GM13977 (cell line): Measurements from ENCODE around the gene VEGFA.

Experiments used
- DNase-seq: peaks from one replicate; pipeline ENCODE4 v3.0.0; 2012; ENCODE audit warnings: low spot score
- in situ Hi-C: fragments of 300-500 bp; cut with MboI; formaldehyde crosslinking; loops from one replicate; pipeline ENCODE4 v1.12.0; 2022; ENCODE audit warnings: low sequenced_read_pairs, low pct_unique_long_range_greater_than_20kb, mixed read lengths, inconsistent platforms; ENCODE audit not compliant: unreplicated experiment
- TF ChIP-seq, protein P1 (sequence below): IDR thresholded peaks from 2 replicates; pipeline ENCODE4 v1.5.1; 2012; ENCODE audit warnings: mild to moderate bottlenecking, control low read depth; ENCODE audit not compliant: insufficient read depth; ENCODE audit errors: extremely low read depth, missing control alignments

Gene VEGFA

DNA sequence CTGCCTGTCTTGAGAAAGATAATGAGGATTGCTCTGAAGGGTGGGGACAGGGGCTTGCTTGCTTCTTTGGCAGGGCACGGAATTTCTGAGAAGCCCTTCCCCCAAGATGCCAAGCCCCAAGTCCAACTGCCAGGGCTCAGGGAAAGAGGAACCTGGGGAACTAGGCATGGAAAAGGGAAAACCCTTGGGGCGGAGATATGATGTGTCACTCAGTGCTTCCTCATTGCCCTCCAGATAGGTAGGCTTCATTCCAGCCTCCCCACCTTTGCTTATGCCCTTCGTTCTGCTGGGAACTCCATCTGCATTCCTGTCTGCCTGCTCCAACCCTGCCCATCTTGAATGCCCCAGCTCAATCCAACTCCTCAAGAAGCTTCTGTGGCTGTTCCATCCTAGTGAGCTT is 61.2 kb downstream of the VEGFA start:
- TF ChIP-seq, protein P1, sequence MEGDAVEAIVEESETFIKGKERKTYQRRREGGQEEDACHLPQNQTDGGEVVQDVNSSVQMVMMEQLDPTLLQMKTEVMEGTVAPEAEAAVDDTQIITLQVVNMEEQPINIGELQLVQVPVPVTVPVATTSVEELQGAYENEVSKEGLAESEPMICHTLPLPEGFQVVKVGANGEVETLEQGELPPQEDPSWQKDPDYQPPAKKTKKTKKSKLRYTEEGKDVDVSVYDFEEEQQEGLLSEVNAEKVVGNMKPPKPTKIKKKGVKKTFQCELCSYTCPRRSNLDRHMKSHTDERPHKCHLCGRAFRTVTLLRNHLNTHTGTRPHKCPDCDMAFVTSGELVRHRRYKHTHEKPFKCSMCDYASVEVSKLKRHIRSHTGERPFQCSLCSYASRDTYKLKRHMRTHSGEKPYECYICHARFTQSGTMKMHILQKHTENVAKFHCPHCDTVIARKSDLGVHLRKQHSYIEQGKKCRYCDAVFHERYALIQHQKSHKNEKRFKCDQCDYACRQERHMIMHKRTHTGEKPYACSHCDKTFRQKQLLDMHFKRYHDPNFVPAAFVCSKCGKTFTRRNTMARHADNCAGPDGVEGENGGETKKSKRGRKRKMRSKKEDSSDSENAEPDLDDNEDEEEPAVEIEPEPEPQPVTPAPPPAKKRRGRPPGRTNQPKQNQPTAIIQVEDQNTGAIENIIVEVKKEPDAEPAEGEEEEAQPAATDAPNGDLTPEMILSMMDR = no peak
- DNase-seq = no peak
- in situ Hi-C loops = no loop called here

DNA sequence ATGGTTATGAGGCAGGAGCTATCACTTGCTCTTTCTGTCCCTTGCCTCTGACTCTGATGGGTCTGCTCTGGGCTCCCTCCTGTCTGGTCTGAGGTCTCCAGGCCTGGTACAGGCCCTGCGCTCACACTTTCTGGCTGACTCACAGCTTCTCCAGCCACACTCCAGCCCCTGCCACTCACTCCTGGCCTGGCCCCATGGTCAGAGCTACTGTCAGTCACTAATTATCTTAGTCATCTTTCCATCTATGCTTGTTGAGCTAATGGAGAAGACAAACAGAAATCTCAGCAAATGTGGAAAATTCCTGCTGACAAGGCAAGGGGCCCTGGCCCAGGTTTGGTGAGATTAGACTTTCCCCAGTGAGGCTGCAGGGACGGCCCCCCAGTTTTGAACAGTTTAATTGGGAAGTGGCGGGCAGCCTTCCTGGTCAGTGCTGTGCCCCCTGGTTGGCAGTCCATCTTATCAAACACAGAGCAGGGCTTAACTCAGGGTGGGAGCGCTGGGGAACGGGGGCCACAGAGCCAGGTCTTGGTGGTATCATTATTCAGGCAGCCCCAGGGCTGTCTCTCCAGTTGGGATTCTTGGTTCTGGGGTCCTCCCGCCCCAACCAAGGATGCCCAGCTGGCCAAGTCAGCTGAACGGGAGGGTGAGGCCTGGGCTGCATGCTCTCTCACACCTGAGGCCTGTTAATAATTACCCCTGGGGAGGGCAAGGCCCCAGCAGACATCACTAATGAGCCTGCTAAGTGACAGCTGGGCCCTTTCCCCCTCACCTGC is 63.4 kb downstream of the VEGFA start:
- DNase-seq = no peak
- TF ChIP-seq, protein P1 = no peak
- in situ Hi-C loops = no loop called here

DNA sequence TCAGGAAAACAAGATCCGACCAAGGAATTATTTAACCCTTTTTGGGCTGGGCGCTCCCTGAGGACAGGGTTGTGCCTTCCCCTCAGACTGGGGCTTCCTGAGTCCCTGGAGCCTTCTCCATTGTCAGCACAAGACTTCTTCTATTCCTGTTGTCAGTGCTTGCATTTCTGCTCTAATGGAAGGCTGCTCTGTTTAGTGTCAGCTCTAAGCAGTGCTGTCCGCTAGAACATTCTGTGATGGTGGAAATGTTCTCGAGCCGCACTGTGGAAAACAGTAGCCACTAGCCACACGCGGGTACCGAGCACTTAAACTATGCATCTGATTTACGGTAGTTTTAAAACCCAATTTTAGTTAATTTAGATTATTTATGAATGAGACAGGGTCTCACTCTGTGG is 64.0 kb downstream of the VEGFA start:
- DNase-seq = no peak
- TF ChIP-seq, protein P1 = no peak
- in situ Hi-C loops = no loop called here

DNA sequence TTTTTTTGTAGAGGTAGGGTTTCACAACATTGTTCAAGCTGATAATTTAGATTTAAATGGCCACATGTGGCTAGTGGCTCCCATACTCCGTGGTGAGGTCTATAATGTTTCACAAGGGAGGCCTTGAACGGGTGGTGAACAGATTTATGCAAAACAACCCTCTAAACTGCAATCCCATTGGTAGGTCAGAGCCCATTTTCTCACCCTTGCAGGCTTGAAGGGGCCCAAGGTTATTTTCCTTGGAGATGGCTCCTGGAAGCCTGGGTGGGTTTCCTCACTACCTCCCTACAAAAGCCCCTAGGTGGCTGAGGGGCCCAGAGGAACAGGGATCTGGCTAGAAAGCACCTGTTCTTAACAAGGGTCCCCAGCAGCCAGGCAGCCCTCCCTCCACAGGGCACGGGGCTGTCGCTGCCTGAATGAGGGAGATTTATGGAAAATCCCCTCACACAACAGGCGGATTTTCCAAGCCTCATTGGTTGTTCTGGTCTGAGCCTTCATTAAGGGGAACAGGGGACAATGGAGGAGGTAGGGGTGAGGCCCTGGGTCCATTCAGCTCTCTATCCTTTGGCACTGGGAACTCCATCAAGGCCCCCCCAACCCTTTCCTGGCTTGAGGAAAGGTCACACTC is 64.6 kb downstream of the VEGFA start:
- no peak for DNase-seq
- TF ChIP-seq, protein P1 = no peak
- in situ Hi-C loops = no loop called here

DNA sequence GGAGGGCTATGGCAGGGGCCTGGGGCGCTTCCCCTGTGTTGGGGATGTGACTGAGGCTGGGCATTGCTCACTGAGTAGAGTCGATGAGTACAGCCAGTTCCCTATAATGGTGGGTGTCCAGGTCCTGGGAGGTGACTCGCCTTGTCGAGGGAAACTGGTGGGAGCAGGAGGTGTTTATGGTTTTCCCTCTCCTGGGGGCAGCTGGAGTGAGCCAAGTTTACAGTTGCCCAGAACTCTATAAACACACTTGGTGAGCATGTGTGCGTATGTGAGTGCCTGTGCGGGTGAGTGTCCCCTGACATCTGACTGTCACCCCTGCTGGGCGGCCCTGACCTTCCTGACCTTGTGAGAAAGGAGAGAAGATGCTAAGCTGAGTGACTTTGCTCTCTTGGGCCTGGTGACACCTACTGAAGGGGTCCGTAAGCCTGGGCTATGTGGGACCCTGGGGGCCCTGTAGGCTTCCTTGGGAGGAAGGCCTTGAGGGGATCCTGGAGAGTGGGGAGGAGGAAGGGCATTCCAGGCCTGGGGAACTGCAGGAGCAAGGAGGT is 65.9 kb downstream of the VEGFA start:
- in situ Hi-C loops = no loop called here
- DNase-seq = no peak
- TF ChIP-seq, protein P1 = no peak
